OCI-LY7 (cell line): ENCODE results near the gene TPR.

ENCODE experiments used
- EZH2phosphoT487 ChIP-seq: fragments of 200-600 bp; sonication (generic); IDR thresholded peaks from 2 replicates; pipeline ENCODE4 v1.6.1; 2018; ENCODE audit warnings: low read depth, borderline replicate concordance, mild to moderate bottlenecking, mixed run types, antibody characterized with exemption, low read length, moderate library complexity, mixed read lengths
- TF ChIP-seq, protein P1 (sequence below): fragments of 200-600 bp; sonication (generic); conservative IDR thresholded peaks from 2 replicates; pipeline ENCODE4 v1.5.1; 2014; ENCODE audit warnings: mild to moderate bottlenecking, antibody characterized with exemption, low read length, moderate library complexity, mixed read lengths

DNA sequence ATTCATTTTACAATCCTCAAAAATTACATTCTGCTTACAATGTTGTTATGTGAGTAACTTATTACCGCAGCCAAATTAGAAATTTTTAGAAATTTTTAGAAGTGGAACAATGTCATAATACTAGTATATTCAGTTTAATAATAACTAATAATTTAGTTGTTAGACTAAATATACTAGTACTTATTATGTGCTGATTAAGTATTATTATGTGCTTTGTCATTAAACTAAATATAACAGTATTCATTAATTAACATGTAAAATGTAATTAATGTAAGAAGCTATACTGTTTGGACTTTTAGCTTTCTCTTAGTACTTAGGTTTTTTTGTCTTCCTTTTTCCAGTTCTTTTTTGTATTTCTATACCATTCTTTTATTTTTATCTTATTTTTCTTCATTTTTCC is 15.9 kb upstream of the TPR start:
- TF ChIP-seq, protein P1, sequence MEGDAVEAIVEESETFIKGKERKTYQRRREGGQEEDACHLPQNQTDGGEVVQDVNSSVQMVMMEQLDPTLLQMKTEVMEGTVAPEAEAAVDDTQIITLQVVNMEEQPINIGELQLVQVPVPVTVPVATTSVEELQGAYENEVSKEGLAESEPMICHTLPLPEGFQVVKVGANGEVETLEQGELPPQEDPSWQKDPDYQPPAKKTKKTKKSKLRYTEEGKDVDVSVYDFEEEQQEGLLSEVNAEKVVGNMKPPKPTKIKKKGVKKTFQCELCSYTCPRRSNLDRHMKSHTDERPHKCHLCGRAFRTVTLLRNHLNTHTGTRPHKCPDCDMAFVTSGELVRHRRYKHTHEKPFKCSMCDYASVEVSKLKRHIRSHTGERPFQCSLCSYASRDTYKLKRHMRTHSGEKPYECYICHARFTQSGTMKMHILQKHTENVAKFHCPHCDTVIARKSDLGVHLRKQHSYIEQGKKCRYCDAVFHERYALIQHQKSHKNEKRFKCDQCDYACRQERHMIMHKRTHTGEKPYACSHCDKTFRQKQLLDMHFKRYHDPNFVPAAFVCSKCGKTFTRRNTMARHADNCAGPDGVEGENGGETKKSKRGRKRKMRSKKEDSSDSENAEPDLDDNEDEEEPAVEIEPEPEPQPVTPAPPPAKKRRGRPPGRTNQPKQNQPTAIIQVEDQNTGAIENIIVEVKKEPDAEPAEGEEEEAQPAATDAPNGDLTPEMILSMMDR: no peak
- TF ChIP-seq EZH2phosphoT487: no peak
